GM23338 (cell line): ENCODE data around the gene KLK10. TPM values are rescaled to one million over a fixed set of nuclear protein-coding genes. Genes with fewer than 3 reads are reported as not detected.
A peak's percentile ranks its signal among the peaks of the same experiment; 100 is the strongest.

ENCODE experiments used
- ATAC-seq: fragments of 200-7000 bp; cut with Tn5 transposase; 3 replicates; pipeline ENCODE4 v1.9.1; 2020
- DNase-seq: peaks from one replicate; pipeline ENCODE4 v3.0.0-alpha.2; 2015; ENCODE audit warnings: low spot score
- H2AFZ ChIP-seq: fragments of 200-600 bp; sonication (generic); 2 replicates; pipeline ENCODE4 v1.8.0; 2016; ENCODE audit warnings: antibody characterized with exemption, mild to moderate bottlenecking, moderate library complexity
- H3F3A ChIP-seq: fragments of 200-600 bp; sonication (generic); replicated peaks from 2 replicates; pipeline ENCODE4 v1.8.0; 2017; ENCODE audit warnings: antibody characterized with exemption, mixed run types, low read depth
- H3K27ac ChIP-seq: fragments of 200-600 bp; sonication (generic); 2 replicates; pipeline ENCODE4 v1.6.1; 2016; ENCODE audit warnings: low read depth
- H3K27me3 ChIP-seq: fragments of 200-600 bp; sonication (generic); 2 replicates; pipeline ENCODE4 v1.8.0; 2016; ENCODE audit warnings: mild to moderate bottlenecking, mixed run types, moderate library complexity; ENCODE audit not compliant: insufficient read depth
- H3K36me3 ChIP-seq: fragments of 200-600 bp; sonication (generic); 2 replicates; pipeline ENCODE4 v1.8.0; 2016; ENCODE audit warnings: mild to moderate bottlenecking; ENCODE audit not compliant: insufficient read depth
- H3K4me1 ChIP-seq: fragments of 200-600 bp; sonication (generic); 2 replicates; pipeline ENCODE4 v1.8.0; 2016; ENCODE audit warnings: mild to moderate bottlenecking, moderate library complexity; ENCODE audit not compliant: insufficient read depth
- H3K4me2 ChIP-seq: fragments of 200-600 bp; sonication (generic); 2 replicates; pipeline ENCODE4 v1.7.1; 2017; ENCODE audit warnings: mixed run types
- H3K4me3 ChIP-seq: fragments of 200-600 bp; sonication (generic); 2 replicates; pipeline ENCODE4 v1.6.1; 2016; ENCODE audit warnings: mixed run types
- H3K79me2 ChIP-seq: fragments of 200-600 bp; sonication (generic); replicated peaks from 2 replicates; pipeline ENCODE4 v1.8.0; 2017; ENCODE audit warnings: mild to moderate bottlenecking; ENCODE audit not compliant: insufficient read depth
- H3K9me2 ChIP-seq: fragments of 200-600 bp; sonication (generic); 2 replicates; pipeline ENCODE4 v1.8.0; 2017; ENCODE audit not compliant: insufficient read depth
- H4K20me1 ChIP-seq: fragments of 200-600 bp; sonication (generic); replicated peaks from 2 replicates; pipeline ENCODE4 v1.8.0; 2017; ENCODE audit warnings: mild to moderate bottlenecking; ENCODE audit not compliant: insufficient read depth
- H3K27ac Mint-ChIP-seq: 2 replicates; pipeline ENCODE4 v1.8.0; 2020; ENCODE audit warnings: inconsistent platforms, mild to moderate bottlenecking, moderate library complexity, mixed read lengths
- H3K27me3 Mint-ChIP-seq: 3 replicates; pipeline ENCODE4 v1.8.0; 2022; ENCODE audit warnings: low read depth, mild to moderate bottlenecking, moderate library complexity, mixed read lengths, inconsistent platforms; ENCODE audit not compliant: insufficient read depth, poor library complexity
- H3K36me3 Mint-ChIP-seq: 3 replicates; pipeline ENCODE4 v1.8.0; 2021; ENCODE audit warnings: low read depth, mild to moderate bottlenecking, inconsistent platforms, moderate library complexity, mixed read lengths
- H3K4me1 Mint-ChIP-seq: 3 replicates; pipeline ENCODE4 v1.8.0; 2020; ENCODE audit warnings: mild to moderate bottlenecking, inconsistent platforms, mixed read lengths
- H3K4me3 Mint-ChIP-seq: 3 replicates; pipeline ENCODE4 v1.8.0; 2021; ENCODE audit warnings: moderate library complexity, mild to moderate bottlenecking, inconsistent platforms, mixed read lengths
- H3K9me3 Mint-ChIP-seq: 3 replicates; pipeline ENCODE4 v1.8.0; 2020; ENCODE audit warnings: moderate library complexity, mild to moderate bottlenecking, inconsistent platforms, mixed read lengths
- CREB1 ChIP-seq: fragments of 250-450 bp; sonication (Bioruptor Pico); IDR thresholded peaks from 2 replicates; pipeline ENCODE4 v1.5.0; 2020; ENCODE audit warnings: low read depth, mild to moderate bottlenecking, moderate library complexity
- EZH2 ChIP-seq: fragments of 200-600 bp; sonication (generic); IDR thresholded peaks from one replicate; pipeline ENCODE4 v1.8.0; 2017; ENCODE audit warnings: antibody characterized with exemption, mild to moderate bottlenecking, low read depth; ENCODE audit not compliant: unreplicated experiment
- EZH2phosphoT487 ChIP-seq: fragments of 200-600 bp; sonication (generic); IDR thresholded peaks from one replicate; pipeline ENCODE4 v1.8.1; 2018; ENCODE audit warnings: antibody characterized with exemption; ENCODE audit not compliant: unreplicated experiment
- JUNB ChIP-seq: IDR thresholded peaks from one replicate; pipeline ENCODE4 v1.6.1; 2016; ENCODE audit warnings: antibody characterized with exemption; ENCODE audit not compliant: unreplicated experiment
- NANOG ChIP-seq: IDR thresholded peaks from 2 replicates; pipeline ENCODE4 v1.6.1; 2016; ENCODE audit warnings: antibody characterized with exemption, borderline replicate concordance
- POLR2AphosphoS5 ChIP-seq: IDR thresholded peaks from 2 replicates; pipeline ENCODE4 v1.6.1; 2016; ENCODE audit warnings: antibody characterized with exemption, low read depth
- STAT1 ChIP-seq: IDR thresholded peaks from one replicate; pipeline ENCODE4 v1.6.1; 2016; ENCODE audit warnings: antibody characterized with exemption; ENCODE audit not compliant: unreplicated experiment
- ZNF114 ChIP-seq: fragments of 250-450 bp; sonication (Bioruptor Pico); IDR thresholded peaks from 2 replicates; pipeline ENCODE4 v1.5.0; 2020; ENCODE audit warnings: mild to moderate bottlenecking, moderate library complexity
- ZNF331 ChIP-seq: fragments of 250-450 bp; sonication (Bioruptor Pico); IDR thresholded peaks from 2 replicates; pipeline ENCODE4 v1.5.0; 2020; ENCODE audit warnings: low read depth, mild to moderate bottlenecking, moderate library complexity
- polyA plus RNA-seq: library from polyadenylated mRNA; unstranded; fragments of >200 nt; fragmentation: Nextera tagmentation; extraction: Ambion mirVana; gene quantifications from 2 replicates; pipeline ENCODE4 v1.2.1, GENCODE V29; 2016
- total RNA-seq: library from RNA; depleted of rRNA; stranded (reverse); fragments of >200 nt; shearing (Covaris generic); gene quantifications from 2 replicates; pipeline ENCODE4 v1.2.3, GENCODE V29; 2014
- TF ChIP-seq, protein P1 (sequence below), 2 experiments: fragments of 200-600 bp in 1 of 2; sonication (generic) in 1 of 2; conservative IDR thresholded peaks; 2 replicates each; pipeline versions ENCODE4 v1.5.1 to v1.6.1; 2016 to 2017; ENCODE audit warnings: antibody characterized with exemption in 2 of 2, low read depth in 2 of 2, mild to moderate bottlenecking in 2 of 2, moderate library complexity in 1 of 2
- TF ChIP-seq, protein P2 (sequence below): IDR thresholded peaks from 2 replicates; pipeline ENCODE4 v1.6.1; 2016; ENCODE audit warnings: antibody characterized with exemption

KLK10 gene
- total and polyA plus RNA-seq, 2 experiments from 2014 or later, result 6.1 to 6.6 TPM

DNA sequence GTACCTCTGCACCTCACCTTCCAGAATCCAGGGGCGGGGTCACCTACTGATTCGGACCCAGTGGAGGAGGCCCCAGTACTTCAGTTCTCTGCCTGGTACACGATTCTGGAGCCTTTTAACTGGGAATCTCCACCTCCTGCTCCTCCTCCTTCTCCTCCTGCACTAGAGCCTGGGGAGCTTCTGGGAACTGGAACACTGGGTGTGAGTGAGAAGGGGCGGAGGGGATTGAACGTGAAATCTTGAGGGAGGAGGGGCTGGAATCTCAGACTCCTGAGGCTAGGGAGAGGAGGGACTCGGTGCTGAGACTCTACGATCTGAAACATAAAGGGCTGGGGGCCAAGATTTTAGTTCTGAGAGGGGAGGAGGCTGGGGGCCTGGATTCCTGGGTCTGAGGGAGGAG lies 18.0 kb downstream of the KLK10 start, which contains the start of gene KLK8:
Gene KLK8, minus strand, starts transcription at position 90 of the 400 bp plus-strand sequence. CDS start 437 bp downstream, outside the sequence.
- Histone ChIP-seq H3F3A (no peaks in the 10 kb centered on the region), H3K79me2 (no peaks in the 10 kb centered on the region), H3K36me3 (no peaks in the 10 kb centered on the region), H3K4me2 (peak within 1 kb of the TSS; percentile 72), H4K20me1 (no peaks in the 10 kb centered on the region), H3K4me3 (peak within 1 kb of the TSS; percentile 41), H3K27me3 (no peaks in the 10 kb centered on the region), H2AFZ (peak within 1 kb of the TSS; percentile 93), H3K4me1 (peaks cover 17% of the 10 kb centered on the region), H3K9me2 (no peaks in the 10 kb centered on the region), H3K27ac (no peak within 1 kb of the TSS; the same call in 1 of the 2 replicates)
- peaks cover 28% of the 10 kb centered on the region for H3K27me3 Mint-ChIP-seq
- TF ChIP-seq EZH2 (no peak), CREB1 (CRISPR knock-in tag) (no peak), POLR2AphosphoS5 (no peak), EZH2phosphoT487 (no peak), ZNF331 (CRISPR knock-in tag) (no peak), ZNF114 (CRISPR knock-in tag) (no peak)
- TF ChIP-seq, protein P1, sequence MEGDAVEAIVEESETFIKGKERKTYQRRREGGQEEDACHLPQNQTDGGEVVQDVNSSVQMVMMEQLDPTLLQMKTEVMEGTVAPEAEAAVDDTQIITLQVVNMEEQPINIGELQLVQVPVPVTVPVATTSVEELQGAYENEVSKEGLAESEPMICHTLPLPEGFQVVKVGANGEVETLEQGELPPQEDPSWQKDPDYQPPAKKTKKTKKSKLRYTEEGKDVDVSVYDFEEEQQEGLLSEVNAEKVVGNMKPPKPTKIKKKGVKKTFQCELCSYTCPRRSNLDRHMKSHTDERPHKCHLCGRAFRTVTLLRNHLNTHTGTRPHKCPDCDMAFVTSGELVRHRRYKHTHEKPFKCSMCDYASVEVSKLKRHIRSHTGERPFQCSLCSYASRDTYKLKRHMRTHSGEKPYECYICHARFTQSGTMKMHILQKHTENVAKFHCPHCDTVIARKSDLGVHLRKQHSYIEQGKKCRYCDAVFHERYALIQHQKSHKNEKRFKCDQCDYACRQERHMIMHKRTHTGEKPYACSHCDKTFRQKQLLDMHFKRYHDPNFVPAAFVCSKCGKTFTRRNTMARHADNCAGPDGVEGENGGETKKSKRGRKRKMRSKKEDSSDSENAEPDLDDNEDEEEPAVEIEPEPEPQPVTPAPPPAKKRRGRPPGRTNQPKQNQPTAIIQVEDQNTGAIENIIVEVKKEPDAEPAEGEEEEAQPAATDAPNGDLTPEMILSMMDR (conservative IDR thresholded peaks at IDR 0.05; ENCODE audit: low read depth in 2 of 2), result no peak
- TF ChIP-seq, protein P2, sequence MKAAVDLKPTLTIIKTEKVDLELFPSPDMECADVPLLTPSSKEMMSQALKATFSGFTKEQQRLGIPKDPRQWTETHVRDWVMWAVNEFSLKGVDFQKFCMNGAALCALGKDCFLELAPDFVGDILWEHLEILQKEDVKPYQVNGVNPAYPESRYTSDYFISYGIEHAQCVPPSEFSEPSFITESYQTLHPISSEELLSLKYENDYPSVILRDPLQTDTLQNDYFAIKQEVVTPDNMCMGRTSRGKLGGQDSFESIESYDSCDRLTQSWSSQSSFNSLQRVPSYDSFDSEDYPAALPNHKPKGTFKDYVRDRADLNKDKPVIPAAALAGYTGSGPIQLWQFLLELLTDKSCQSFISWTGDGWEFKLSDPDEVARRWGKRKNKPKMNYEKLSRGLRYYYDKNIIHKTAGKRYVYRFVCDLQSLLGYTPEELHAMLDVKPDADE, result no peak
- H3K9me3 Mint-ChIP-seq, result no peaks in the 10 kb centered on the region; the same call in 1 of the 3 replicates
- H3K36me3 Mint-ChIP-seq, result no peaks in the 10 kb centered on the region
- peaks cover 19% of the 10 kb centered on the region for H3K4me1 Mint-ChIP-seq
- no peak within 1 kb of the TSS; the same call in 1 of the 2 replicates for H3K27ac Mint-ChIP-seq
- H3K4me3 Mint-ChIP-seq, result peak within 1 kb of the TSS; percentile 17; the same call in 1 of the 3 replicates
- DNase-seq (peak; percentile 34), ATAC-seq (peak; percentile 16)

DNA sequence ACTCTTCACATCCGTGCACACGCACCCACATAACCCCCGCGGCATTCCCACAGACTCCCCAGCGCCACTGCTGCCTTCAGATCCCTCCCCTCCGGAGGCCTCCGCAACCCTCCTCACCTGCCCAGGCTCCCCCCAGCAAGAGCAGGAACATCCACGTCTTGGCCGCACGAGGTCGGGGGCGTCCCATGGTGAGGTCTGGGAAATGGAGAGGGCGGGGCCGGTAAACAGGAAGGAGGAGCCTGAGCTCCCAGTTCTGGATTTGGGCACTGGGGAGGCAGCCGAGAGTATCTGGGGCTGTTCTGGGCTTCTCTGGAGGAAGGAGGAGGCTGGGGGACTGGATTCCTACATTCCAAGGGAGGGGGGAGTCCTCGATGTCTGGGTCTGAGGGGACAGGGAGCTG lies 18.5 kb downstream of the KLK10 start:
- no peaks in the 10 kb centered on the region for H3K36me3 ChIP-seq
- H3K4me1 ChIP-seq, result peaks cover 17% of the 10 kb centered on the region
- DNase-seq (peak; percentile 84), ATAC-seq (peak; percentile 61)
- H3K9me3 Mint-ChIP-seq, result no peaks in the 10 kb centered on the region; the same call in 1 of the 3 replicates
- peak overlapping the region; percentile 72 for H3K4me2 ChIP-seq
- no peaks in the 10 kb centered on the region for H3K9me2 ChIP-seq
- peak overlapping the region; percentile 41 for H3K4me3 ChIP-seq
- H3K27ac ChIP-seq, result no peak overlapping the region
- H3K27me3 Mint-ChIP-seq, result peaks cover 28% of the 10 kb centered on the region
- peak overlapping the region; percentile 17; the same call in 1 of the 3 replicates for H3K4me3 Mint-ChIP-seq
- peak overlapping the region; percentile 93 for H2AFZ ChIP-seq
- H3K4me1 Mint-ChIP-seq, result peaks cover 19% of the 10 kb centered on the region
- H3F3A ChIP-seq, result no peaks in the 10 kb centered on the region
- H3K36me3 Mint-ChIP-seq, result no peaks in the 10 kb centered on the region
- no peak overlapping the region; the same call in 1 of the 2 replicates for H3K27ac Mint-ChIP-seq
- H3K27me3 ChIP-seq, result no peaks in the 10 kb centered on the region
- TF ChIP-seq POLR2AphosphoS5 (peak; percentile 57), NANOG (no peak), STAT1 (no peak), EZH2 (no peak), JUNB (no peak), CREB1 (CRISPR knock-in tag) (no peak)
- TF ChIP-seq, protein P1 (conservative IDR thresholded peaks at IDR 0.05; ENCODE audit: low read depth in 2 of 2), result peak in 1 of 2 experiments; percentile 40; a peak in 2 of 4 replicates
- TF ChIP-seq, protein P2, result no peak
- no peaks in the 10 kb centered on the region for H4K20me1 ChIP-seq
- H3K79me2 ChIP-seq, result no peaks in the 10 kb centered on the region
